IPS DF 19.7 (cell line): ENCODE results near the gene COL27A1.
"Not testable (repeated sequence)": the region's sequence is repeated elsewhere in the genome, so short reads cannot be mapped to it uniquely, and the experiment has no call there.

Source experiments
- DNase-seq: peaks from one replicate; pipeline ENCODE4 v3.0.0-alpha.2; 2013; ENCODE audit warnings: low read depth, low spot score

Gene COL27A1

DNA sequence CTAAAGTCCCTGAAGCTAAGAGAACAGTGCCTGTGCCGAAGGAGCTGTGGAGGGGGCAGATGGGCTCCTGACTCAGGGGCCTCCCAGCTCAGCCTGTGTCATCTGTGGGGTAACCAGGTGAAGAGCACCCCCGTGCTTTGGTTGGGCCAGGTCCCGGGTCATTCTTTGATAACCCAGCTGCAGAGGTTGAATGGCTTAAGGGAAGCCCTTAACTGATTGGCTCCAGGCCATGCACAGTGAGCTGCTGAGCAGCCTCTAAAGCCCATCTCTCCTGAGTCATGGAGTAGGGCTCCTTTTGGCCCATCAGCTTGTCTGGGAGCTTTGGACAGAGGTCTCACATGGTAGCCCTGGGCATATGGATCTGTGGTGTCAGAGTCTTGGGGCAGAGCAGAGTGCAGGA, 28.7 kb downstream of the COL27A1 start:
- no peak for DNase-seq

DNA sequence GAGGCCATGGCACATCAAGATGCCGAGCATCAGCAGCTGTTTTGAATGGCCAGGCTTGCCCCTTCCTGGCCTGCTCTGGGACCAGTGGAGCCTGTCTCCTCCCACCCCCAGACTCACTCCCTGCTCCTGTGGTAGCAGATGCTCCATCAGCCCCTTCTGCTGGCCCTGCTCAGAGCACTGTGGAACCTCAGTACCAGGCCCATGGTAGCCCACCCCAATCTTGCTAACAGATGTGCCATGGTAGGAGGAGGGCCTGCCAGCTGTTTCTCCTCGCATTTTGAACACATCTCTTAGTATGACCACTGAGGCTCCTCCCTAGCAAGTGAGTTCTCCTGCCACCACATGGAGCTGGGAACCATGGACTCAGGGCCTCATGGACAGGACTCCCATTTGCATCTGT, 29.5 kb downstream of the COL27A1 start:
- DNase-seq = no peak

DNA sequence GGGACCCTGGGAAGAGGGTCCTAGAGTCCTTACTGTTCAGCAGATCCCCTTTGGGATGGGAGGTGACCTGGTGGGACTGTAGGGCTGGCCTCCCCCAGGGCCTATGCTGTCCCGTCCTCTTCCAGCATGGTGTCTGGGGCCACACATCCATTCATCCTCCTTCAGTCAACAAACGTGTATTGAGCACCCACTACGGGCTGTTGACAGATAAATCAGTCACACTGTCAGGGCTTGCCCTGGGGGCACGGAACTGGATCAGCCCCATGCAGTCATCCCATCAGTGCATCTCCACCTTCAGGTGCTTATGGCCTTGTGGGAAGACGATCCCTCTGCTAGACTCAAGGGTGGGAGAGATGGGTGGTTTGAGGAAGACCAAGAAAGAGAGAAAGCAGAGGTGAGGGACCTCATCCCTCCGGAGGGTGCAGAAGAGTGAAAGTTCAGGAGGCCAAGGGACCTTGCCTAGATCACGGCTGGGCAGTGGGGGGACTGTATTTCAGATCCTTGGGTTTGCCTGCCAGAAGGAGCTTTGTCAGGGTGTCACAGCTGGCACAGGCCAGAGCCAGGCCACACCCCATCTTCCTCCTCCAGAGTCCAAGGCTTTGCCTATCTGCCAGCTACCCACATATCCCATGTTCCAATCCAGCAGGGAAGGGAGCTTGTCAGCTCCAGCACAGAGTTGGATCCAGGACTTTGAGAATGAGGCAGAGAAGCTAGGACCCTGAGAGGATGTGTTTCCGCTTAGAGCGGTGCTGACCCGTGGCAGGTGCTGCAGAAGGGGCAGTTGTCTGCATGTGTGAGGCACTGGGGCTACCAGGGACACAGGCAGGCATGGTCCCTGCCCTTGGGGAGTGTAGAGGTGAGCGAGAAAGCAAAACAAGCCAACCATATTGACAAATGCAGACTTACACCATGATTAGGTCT, 30.5 kb downstream of the COL27A1 start:
- DNase-seq = no peak

DNA sequence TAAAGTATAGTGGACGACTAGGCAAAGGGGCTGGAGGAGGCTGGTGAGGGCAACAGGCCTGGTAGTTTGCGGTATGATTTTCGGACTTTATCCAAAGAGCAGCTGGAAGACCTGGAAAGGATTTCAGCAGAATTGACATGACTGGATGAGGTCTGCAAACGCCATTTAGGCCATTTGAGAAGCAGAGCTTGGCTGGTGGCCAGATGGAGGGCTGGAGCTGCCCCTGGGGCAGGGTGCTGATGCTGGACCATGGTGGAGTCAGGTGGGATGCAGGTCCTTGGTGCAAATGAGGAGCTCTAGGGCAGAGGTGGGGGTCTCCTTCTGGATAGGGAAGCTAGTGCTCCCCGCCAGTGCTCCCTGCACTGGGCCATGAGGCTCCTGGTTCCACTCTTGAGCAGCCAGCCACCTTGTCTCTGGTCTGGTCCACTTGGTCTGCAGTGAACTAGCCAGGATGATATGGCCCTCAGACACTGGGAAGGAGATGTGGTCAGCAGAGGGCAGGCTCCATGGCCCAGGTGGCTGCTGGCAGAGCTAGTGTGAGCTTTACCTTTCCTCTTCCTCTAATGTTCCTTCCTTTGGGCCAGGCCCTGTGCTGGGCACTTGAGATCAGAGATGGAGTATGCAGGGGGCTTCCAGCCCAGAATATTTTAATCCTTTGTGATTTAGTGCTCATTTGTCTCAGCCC, 31.4 kb downstream of the COL27A1 start:
- DNase-seq = no peak

DNA sequence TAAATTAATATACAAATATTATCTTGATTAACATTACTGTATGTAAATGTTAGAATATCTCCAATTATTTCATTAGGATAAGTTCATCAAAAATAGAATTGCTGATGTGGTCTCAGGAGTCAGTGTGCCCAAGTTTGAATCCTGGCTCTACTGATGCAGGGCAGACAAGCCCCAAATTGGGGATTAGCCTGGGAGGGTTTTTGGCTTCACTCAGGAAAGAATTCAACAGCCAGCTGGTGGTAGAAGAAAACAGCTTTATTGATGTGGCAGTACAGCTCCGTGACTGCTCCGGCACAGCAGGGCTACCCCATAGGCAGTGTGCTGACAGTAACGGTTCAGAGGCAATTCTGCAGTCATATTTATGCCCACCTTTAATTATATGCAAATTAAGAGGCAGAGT, 32.5 kb downstream of the COL27A1 start:
- DNase-seq = no peak

DNA sequence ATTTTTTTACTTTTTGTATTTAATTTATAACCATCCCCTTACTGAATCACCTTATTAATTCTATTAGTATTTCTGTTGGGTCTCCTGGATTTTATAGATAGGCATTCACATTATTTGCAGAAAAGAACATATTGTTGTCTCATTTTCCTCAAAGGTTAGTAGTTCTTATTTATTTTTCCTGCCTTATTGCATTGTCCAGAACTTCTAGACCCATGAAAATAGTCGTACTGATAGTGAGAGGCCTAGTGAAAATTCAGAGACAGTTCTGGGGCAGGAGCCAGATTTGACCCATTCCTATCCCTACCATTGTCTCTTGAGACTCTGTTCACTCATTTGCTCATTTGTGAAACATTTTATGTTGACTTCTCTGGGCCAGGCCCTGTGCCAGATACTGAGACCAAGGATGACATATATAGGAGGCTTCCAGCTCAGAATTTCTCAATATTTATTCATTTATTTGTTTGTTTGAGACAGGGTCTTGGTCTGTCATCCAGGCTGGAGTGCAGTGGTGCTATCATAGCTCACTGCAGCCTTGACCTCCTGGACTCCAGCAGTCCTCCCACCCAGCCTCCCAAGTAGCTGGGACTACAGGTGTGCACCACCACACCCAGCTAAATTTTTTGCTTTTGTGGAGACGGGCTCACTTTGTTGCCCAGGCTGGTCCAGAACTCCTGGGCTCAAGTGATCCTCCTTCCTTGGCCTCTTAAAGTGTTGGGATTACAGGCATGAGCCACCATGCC, 34.7 kb downstream of the COL27A1 start:
- DNase-seq = no peak

DNA sequence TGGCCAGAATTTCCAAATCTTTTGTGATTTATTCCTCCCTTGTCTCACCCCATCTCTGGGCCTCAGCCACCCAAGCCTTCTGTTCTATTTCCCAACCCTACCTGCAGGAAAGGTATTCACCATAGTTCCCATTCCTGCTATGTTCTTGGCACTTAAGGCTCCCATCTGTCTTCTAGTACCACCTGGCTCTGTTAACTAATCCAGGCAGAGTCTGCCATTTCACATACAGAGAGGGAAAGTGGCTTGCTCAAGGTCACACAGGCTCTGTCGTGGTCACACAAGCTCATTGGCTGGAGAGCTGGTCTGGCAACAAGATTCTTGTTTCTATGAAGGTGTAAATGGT, 35.2 kb downstream of the COL27A1 start:
- no peak for DNase-seq

DNA sequence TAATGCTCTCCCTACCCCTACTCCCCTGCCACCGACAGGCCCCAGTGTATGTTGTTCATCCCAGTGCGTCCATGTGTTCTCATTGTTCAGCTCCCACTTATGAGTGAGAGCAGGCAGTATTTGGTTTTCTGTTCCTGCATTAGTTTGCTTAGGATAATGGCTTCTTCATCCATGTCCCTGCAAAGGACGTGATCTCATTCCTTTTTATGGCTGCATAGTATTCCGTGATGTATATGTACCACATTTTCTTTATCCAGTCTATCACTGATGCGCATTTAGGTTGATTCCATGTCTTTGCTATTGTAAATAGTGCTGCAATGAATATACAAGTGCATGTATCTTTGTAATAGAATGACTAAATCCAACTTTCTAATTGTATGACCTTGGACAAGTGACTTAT, 36.1 kb downstream of the COL27A1 start:
- DNase-seq = not testable (repeated sequence)

DNA sequence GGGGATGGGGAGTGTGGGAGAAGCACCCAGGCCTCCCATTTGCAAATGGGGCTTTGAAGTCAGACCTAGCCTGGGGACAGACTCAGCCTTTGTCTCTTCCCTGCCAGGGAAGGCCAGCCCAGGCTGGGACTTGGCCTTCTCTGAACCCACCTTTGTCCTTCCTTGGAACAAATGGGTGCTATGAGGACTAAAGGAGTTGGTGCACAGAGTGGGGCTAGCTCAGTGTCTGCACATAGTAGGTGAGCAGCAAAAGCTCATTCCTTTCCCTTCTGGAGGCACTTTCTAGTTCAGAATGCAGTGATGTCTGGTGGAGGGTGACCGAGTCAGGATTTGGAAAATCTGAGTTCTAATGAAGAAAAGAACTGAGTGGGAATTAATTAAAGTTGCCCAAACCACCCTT, 37.2 kb downstream of the COL27A1 start:
- no peak for DNase-seq

DNA sequence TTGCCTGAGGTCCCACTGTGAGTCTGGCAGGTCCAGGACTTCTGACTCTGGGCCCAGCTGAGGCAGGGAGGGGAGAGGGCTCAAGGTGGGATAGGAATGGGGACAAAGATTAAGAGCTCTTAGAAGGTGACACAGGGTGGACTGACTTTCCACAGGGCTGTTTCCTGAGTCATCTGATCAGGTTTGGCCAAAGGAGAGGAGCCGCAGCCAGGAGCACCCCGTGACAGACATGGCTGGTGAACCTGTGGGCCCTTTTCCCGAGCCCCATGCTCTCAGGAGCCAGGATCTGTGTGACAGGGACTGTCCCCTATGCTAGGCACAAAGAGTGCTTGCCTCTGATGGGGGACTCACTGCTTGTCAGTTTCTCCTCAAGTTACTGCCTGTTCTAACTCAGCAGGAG, 37.8 kb downstream of the COL27A1 start:
- no peak for DNase-seq

DNA sequence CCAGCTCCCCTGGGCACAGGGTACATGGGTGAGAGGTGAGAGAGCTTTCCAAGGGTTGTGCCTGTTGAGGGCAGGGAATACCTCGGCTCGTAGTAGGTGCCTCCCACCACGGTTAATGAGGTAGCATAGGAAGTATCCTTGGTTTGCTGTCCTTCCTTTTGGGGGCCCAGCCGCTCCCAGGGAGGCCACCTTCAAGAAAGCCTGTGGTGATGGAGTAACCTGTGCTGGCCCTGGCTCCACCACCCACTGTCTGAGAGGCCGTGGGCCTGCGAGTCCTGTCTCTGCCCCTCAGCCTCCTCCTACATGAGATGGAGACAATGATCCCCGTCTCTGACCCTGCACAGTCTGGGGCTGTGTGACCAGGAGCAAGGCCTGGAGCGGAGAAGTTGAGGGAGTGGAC, 40.8 kb downstream of the COL27A1 start:
- no peak for DNase-seq

DNA sequence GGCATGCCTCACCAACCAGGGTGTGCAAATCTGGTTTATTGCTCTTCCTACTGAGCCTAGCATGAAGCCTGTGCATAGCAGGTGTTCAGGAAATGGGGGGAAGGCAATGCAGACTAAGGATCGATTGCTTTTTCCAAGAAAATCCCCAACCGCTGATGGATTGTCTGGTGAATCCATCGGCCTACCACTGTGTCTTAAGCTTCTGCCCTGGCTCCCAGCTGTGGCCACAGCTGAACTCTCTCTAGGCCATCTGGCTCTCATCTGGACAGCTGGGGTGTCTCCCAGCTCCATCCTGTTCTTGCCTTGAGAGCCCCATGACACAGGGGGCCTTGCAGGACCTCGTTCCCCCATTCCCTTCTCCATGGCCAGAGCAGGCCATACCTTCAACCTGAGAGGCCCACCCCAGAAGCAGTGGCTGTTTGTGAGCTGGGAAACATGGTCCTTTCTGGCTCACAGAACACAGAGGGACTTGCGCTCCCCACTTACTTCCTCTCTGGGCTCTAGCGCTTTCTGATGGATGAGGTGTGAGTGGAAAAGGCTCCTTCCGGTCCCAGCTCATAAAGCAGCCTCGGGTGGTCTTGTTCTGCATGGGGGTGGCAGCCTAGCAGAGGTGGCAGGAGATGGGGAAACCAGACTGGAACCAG, 41.8 kb downstream of the COL27A1 start:
- DNase-seq = no peak

DNA sequence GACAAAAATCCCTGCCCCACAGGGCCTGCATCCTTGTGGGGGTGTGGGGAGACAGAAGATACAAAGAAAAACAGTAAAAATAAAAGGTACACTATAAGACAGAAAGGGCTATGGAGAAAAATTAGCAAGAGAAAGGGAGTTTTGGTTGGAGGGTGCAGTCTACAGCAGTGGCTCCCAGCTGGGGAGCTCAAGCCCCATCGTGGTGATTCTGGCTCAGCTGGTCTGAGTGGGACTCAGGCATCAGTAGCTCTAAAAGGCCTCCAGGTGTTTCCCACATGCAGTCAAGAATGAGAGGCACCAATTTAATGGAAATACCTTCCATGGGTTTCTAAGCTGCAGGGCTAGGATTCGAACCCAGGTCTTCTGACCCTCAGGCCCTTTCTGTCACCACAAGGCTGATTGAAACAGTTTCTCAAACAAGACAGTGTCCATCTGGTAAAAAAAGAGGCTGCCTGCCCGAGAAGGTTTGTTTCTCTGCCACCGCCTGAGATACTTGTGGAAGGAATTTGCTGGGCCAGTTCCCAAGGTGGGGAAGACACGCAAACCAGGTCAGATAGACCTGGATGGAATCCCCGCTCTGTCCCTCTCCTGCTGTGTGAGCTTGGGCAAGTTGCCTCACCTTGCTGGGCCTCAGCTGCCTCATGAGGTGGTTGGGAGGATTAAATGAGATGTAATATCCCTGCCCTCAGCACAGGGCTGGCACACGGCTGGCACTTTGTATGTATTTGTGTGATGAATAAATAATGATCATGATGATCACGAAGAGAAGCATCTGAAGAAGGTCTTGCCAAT, 43.1 kb downstream of the COL27A1 start:
- DNase-seq = no peak

DNA sequence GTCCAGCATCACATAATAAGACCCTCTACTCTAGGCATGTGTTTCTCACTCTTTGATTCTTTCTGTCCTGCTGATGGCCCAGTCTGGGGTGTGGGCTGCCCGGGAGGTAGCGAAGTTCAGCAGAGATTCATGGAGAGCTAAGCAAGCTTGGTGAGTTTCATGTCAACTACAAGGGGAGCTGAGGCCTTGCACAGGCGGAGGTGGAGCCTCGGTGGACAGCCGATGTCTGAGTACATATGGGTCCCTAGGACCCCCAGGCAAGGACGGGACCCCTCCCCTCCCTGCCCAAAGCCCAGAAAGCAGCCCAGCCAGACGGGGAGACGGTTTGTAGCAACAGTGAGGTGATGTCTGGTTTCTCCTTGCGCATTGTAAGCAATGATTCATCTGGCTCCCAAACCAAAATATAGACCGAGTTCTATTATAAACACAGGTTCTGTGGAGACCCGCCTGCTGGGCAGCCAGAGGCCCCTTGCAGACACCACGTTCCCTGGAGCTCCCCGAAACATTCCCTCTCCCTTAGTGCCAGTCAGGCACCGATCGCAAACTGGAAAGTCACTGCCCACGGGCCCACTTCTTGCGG, 45.5 kb downstream of the COL27A1 start:
- no peak for DNase-seq

DNA sequence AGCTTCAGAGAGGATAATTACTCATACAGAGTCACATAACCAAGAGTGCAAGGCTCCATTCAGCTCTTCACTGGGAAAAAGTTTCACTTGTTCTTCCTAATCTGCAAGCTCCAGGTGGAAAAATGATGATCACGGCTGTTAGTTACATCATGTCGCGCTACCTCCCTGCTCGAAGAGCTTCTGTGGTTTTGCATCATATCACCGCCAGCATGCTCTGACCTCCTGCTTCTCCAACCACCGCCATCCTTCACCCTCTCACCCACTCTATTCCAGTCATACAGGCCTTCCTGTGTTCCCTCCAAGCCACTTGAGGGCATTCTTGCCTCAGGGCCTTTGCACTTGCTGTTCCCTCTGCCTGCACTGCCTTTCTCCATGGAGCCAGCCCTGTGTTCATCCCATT, 47.1 kb downstream of the COL27A1 start:
- no peak for DNase-seq

DNA sequence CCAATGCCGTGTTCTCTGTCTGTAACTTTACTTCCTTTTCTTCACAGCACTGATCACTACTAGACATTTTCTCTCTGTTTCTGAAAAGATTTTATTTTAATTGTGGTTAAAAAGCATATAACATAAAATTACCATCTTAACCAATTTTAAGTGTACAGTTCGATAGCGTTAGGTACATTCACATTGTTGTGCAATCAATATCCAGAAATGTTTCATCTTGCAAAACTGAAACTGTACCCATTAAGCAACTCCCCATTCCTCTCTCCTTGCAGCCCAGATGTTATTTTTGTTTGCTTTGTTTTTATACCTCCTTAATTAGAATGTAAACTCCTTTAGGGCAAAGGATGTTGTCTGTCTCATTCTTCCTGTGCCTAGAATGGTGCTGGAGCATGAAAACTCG, 47.5 kb downstream of the COL27A1 start:
- DNase-seq = no peak

DNA sequence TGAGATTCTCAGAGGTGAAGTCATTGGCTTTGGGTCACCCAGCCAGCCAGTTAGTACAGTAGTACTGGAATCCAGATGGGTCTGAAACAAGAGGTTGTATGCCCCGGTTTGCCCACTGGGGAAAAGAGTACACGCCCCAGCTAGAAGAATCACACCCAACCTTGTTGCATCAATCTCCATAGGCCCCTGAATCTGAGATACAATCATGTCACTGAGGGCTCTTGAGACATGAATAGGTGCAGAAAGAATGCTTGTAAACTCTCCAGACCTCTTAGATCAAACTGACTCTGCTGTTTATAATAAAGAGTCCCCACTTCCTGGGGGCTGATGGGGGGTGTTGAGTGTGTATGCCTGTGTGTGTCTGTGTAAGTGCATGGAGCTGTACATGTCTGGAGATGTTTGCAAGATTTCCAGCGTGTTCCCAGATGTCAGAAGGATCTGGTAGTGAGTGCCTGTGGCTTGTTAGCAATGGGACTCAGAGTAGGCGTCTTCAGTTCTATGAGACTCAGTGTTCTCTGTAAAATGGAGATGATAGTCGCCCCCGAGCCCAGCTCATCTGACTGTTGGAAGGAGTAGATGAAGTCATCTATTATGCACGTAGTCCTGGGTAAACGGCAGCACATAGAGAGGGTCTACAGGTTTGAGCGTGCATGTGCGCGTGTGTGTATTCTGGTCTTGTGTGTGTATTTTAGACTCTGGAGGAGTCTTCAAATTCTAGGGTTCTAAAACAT, 48.2 kb downstream of the COL27A1 start:
- no peak for DNase-seq

DNA sequence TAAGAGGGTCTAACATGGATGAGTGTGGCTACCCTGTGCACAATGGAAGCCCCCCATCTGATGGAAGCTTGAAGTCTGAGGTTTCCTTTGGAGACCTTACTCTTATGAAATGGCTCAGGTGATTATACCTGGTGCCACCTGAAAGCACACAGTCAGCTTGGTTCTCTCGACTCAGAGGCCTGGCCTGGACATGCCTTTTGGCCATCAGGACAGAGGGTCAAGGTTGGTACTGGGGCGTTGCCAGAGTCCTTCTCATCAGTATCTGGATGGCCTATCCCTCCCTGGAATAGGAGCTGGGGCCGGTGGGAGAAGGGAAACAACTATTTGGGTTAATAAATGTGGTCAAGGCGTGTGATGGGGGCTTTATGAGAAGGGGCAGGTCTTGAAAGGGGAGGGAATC, 48.9 kb downstream of the COL27A1 start:
- DNase-seq = no peak

DNA sequence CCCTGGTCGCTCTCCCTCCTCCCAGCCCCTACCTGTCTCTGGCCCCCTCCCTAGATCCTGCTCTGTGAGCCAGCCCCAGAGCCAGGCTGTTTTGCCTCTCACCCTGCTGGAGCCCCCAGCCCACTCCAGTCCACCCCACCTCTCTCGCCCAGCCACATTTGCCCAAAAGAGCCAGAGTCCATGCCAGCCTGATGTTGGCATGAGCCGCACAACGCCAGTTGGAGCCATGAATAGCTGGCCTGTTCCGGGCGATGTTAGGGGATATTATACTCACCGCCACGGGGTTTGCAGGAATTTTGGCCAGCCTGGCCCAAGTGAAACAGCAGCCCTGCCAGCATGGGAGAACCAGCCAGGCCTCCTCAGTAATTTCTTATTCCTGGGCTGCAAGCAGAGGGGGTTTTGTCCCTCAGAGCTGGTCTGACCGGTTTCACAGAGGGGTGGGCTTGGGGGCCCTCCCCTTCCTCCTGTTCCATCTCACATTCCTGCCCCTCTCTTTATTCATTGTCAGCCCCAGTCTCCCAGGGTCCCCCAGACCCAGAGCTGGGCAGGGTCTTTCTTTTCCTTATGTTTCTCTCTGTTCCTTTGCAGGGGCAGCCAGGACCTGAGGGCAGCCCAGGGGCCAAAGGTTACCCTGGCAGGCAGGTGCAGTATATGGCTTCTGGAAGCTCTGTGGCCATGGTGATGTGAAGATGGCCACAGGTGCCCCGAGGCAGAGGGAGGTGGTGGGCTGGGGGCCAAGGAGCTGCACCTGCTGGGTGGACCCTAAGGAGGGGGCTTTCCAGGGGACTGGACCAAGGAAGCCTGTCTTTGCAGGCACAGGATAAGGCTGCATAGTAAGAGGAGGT, 50.1 kb downstream of the COL27A1 start:
- no peak for DNase-seq
